IMR-90 (cell line): ENCODE measurements around the gene SORL1.

Source experiments
- BHLHE40 ChIP-seq: fragments of 150-350 bp; IDR thresholded peaks from 2 replicates; pipeline ENCODE4 v1.6.1; 2016; ENCODE audit warnings: mild to moderate bottlenecking, low read depth, low read length
- CEBPB ChIP-seq: IDR thresholded peaks from 2 replicates; pipeline ENCODE4 v1.6.1; 2012; ENCODE audit warnings: low read depth, low read length, improper control_type of control experiment
- CTCF ChIP-seq: conservative IDR thresholded peaks from 2 replicates; pipeline ENCODE4 v1.5.1; 2012; ENCODE audit warnings: mild to moderate bottlenecking, low read depth, low read length, improper control_type of control experiment
- MAFK ChIP-seq: IDR thresholded peaks from 2 replicates; pipeline ENCODE4 v1.6.1; 2012; ENCODE audit warnings: low read depth, low read length, improper control_type of control experiment
- MAZ ChIP-seq: IDR thresholded peaks from 2 replicates; pipeline ENCODE4 v1.6.1; 2012; ENCODE audit warnings: low read depth, mild to moderate bottlenecking, low read length, improper control_type of control experiment, moderate library complexity, borderline replicate concordance
- POLR2A ChIP-seq: IDR thresholded peaks from 2 replicates; pipeline ENCODE4 v1.6.1; 2012; ENCODE audit warnings: mild to moderate bottlenecking, low read depth, low read length
- RFX5 ChIP-seq: IDR thresholded peaks from 2 replicates; pipeline ENCODE4 v1.8.0; 2012; ENCODE audit warnings: low read depth, mild to moderate bottlenecking, low read length, moderate library complexity

- TF ChIP-seq CTCF (no peak), MAFK (no peak), CEBPB (no peak), POLR2A (no peak), MAZ (no peak), BHLHE40 (no peak), RFX5 (no peak)
These were observed 205.0 kb downstream of the SORL1 start for GRCh38 chr11:121657146-121657545.
